Myocyte (in vitro differentiated cells): Measurements from ENCODE around the gene TMEM140. TPM values are rescaled to one million over a fixed set of nuclear protein-coding genes. Genes with fewer than 3 reads are reported as not detected.
A peak's percentile ranks its signal among the peaks of the same experiment; 100 is the strongest.
"Not testable (repeated sequence)": the region's sequence is repeated elsewhere in the genome, so short reads cannot be mapped to it uniquely, and the experiment has no call there.

Experiments used
- DNase-seq: peaks from one replicate; pipeline ENCODE4 v3.0.0-alpha.2; 2012; ENCODE audit warnings: low read depth
- total RNA-seq: library from RNA; depleted of rRNA; stranded (reverse); fragments of >200 nt; gene quantifications from 2 replicates; pipeline ENCODE4 v1.2.3, GENCODE V29; 2014

Gene TMEM140
- total RNA-seq, 1 donor from 2014 or later, result 11.6 TPM

GRCh38 chr7:135171581-135172291, 23.9 kb downstream of the TMEM140 start:
- not testable (repeated sequence) for DNase-seq

GRCh38 chr7:135173916-135174315, 26.0 kb downstream of the TMEM140 start:
- not testable (repeated sequence) for DNase-seq

GRCh38 chr7:135174941-135175340, 27.1 kb downstream of the TMEM140 start:
- DNase-seq, result no peak

- DNase-seq, result no peak
Observed at GRCh38 chr7:135175931-135176330, 28.1 kb downstream of the TMEM140 start.

- no peak for DNase-seq
Observed at GRCh38 chr7:135177028-135177696, 29.3 kb downstream of the TMEM140 start.

- DNase-seq, result no peak
Observed at GRCh38 chr7:135178364-135178763, 30.5 kb downstream of the TMEM140 start.

GRCh38 chr7:135179321-135179925, 31.6 kb downstream of the TMEM140 start:
- no peak for DNase-seq

- peak; percentile 52 for DNase-seq
Observed at GRCh38 chr7:135180122-135180521, 32.2 kb downstream of the TMEM140 start.

GRCh38 chr7:135181261-135181928, 33.5 kb downstream of the TMEM140 start:
- DNase-seq, result no peak

- no peak for DNase-seq
Observed at GRCh38 chr7:135181929-135182678, 34.2 kb downstream of the TMEM140 start.

- DNase-seq, result no peak
Observed at GRCh38 chr7:135183478-135183877, 35.6 kb downstream of the TMEM140 start.

GRCh38 chr7:135184254-135184841, 36.5 kb downstream of the TMEM140 start:
- DNase-seq, result no peak

GRCh38 chr7:135185471-135186260, 37.8 kb downstream of the TMEM140 start:
- no peak for DNase-seq

- DNase-seq, result no peak
Observed at GRCh38 chr7:135186261-135186540, 38.3 kb downstream of the TMEM140 start.

GRCh38 chr7:135186841-135187253, 39.0 kb downstream of the TMEM140 start:
- DNase-seq, result no peak

GRCh38 chr7:135188298-135188984, 40.6 kb downstream of the TMEM140 start:
- DNase-seq, result no peak

- DNase-seq, result no peak
Observed at GRCh38 chr7:135189221-135189662, 41.4 kb downstream of the TMEM140 start.

- no peak for DNase-seq
Observed at GRCh38 chr7:135189961-135190360, 42.1 kb downstream of the TMEM140 start.

GRCh38 chr7:135190703-135191102, 42.8 kb downstream of the TMEM140 start:
- no peak for DNase-seq
